GM12872 (cell line): ENCODE measurements around the gene NPBWR2.

ENCODE experiments used
- CTCF ChIP-seq: IDR thresholded peaks from 3 replicates; pipeline ENCODE4 v1.5.1; 2011; ENCODE audit warnings: low read depth, mild to moderate bottlenecking, low read length, moderate library complexity; ENCODE audit not compliant: insufficient read depth

The NPBWR2 gene

GRCh38 chr20:64112691-64113443, 5.5 kb upstream of the NPBWR2 start:
- TF ChIP-seq CTCF, result no peak

GRCh38 chr20:64111841-64112641, 4.7 kb upstream of the NPBWR2 start:
- TF ChIP-seq CTCF, result no peak

- TF ChIP-seq CTCF, result no peak
These were observed 3.2 kb upstream of the NPBWR2 start for GRCh38 chr20:64110411-64111068.

- TF ChIP-seq CTCF, result no peak
These were observed 2.5 kb upstream of the NPBWR2 start for GRCh38 chr20:64109831-64110391.

- TF ChIP-seq CTCF, result no peak
These were observed 1.6 kb upstream of the NPBWR2 start for GRCh38 chr20:64108731-64109681.

- no peak for TF ChIP-seq CTCF
These were observed 532 bp upstream of the NPBWR2 start for GRCh38 chr20:64107736-64108457.
